Colonic mucosa (tissue), 4 donors: ENCODE results near the gene UFSP2. TPM values are rescaled to one million over a fixed set of nuclear protein-coding genes. Genes with fewer than 3 reads are reported as not detected.

ENCODE experiments used
- DNase-seq: peaks from one replicate; pipeline ENCODE4 v3.0.0-alpha.2; 2020
- H3K27ac ChIP-seq: fragments of 200-600 bp; one replicate; pipeline ENCODE4 v1.8.0; 2021
- H3K27me3 ChIP-seq: fragments of 200-600 bp; one replicate; pipeline ENCODE4 v1.8.0; 2021
- H3K36me3 ChIP-seq: fragments of 200-600 bp; one replicate; pipeline ENCODE4 v1.8.0; 2021
- H3K4me1 ChIP-seq: fragments of 200-600 bp; one replicate; pipeline ENCODE4 v1.8.0; 2021; ENCODE audit warnings: mild to moderate bottlenecking
- H3K4me3 ChIP-seq: fragments of 200-600 bp; one replicate; pipeline ENCODE4 v1.8.0; 2021
- H3K9ac ChIP-seq, 2 donors: one replicate each; pipeline ENCODE4 v1.7.0; 2013; ENCODE audit warnings: control low read depth in 2 of 2, low read depth in 2 of 2, low read length in 2 of 2
- H3K9me3 ChIP-seq: fragments of 200-600 bp; one replicate; pipeline ENCODE4 v1.8.0; 2021
- intact Hi-C: fragments of 100-400 bp; cut with DNase I; formaldehyde crosslinking; loops from one replicate; pipeline ENCODE4 v1.14.1; 2022
- total RNA-seq, 2 donors: library from RNA; stranded (reverse); fragmentation: NEBNext Ultra II Directional in 1 of 2; extraction: Animal tissue kit (Norgen Biotek cat#: 25700) in 1 of 2; gene quantifications; one replicate each; pipeline ENCODE4 v1.2.1, GENCODE V29; 2021
- TF ChIP-seq, protein P1 (sequence below): fragments of 200-600 bp; IDR thresholded peaks from one replicate; pipeline ENCODE4 v1.8.0; 2022; ENCODE audit warnings: antibody characterized with exemption, mild to moderate bottlenecking
- donor health status: healthy.
- donor health status: DM: no; HTN: no; CAD: no.
- donor health status: DM: no; HTN: no; CAD: no.

UFSP2 gene
- total RNA-seq, 2 donors from 2014 or later: 22.0 to 23.5 TPM

DNA sequence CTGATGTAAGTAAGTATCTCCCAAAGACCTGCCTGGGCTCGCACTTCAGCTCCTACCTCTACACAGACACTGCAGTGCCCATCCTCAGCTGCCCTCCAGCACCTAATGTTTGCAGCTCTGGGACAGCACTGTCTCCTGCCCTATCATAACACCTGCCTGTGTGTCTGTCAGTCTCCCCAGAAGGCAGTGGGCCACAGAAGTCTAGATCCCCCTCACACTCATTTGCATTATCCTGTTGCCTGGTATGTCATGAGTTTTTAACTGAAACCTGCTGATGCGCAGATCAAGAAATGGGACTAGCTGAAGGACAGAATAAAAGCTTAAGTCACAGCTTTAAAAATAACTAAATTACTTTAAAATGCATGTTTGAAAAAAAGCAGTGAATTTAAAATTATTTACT, 73.0 kb downstream of the UFSP2 start:
- DNase-seq: no peak
- no peak overlapping the region for H3K4me3 ChIP-seq
- no peaks in the 10 kb centered on the region for H3K9me3 ChIP-seq
- intact Hi-C loops: no loop called here
- H3K9ac ChIP-seq: no peak overlapping the region
- H3K27ac ChIP-seq: no peak overlapping the region
- H3K4me1 ChIP-seq: no peaks in the 10 kb centered on the region
- TF ChIP-seq, protein P1, sequence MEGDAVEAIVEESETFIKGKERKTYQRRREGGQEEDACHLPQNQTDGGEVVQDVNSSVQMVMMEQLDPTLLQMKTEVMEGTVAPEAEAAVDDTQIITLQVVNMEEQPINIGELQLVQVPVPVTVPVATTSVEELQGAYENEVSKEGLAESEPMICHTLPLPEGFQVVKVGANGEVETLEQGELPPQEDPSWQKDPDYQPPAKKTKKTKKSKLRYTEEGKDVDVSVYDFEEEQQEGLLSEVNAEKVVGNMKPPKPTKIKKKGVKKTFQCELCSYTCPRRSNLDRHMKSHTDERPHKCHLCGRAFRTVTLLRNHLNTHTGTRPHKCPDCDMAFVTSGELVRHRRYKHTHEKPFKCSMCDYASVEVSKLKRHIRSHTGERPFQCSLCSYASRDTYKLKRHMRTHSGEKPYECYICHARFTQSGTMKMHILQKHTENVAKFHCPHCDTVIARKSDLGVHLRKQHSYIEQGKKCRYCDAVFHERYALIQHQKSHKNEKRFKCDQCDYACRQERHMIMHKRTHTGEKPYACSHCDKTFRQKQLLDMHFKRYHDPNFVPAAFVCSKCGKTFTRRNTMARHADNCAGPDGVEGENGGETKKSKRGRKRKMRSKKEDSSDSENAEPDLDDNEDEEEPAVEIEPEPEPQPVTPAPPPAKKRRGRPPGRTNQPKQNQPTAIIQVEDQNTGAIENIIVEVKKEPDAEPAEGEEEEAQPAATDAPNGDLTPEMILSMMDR: no peak
- no peaks in the 10 kb centered on the region for H3K27me3 ChIP-seq
- no peaks in the 10 kb centered on the region for H3K36me3 ChIP-seq

DNA sequence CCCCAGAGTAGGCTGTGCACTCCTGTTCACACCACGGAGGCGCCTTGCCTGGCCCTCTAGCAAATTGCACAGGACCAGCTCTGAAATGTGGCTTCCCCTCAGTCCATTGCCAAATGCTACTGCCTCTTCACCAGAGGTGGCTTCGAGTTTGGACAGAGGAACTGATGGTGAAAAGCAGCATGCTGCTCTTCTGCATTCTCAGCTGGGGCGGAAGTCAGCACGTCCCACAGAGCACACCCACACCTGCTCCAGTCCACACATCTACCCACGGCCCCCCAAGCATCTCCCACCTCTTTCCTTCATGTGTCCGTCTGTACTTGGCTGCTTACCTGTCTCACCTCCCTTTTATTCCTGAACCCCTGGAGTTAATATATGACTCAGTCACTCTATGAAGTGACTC, 73.6 kb downstream of the UFSP2 start:
- no peaks in the 10 kb centered on the region for H3K27me3 ChIP-seq
- no peaks in the 10 kb centered on the region for H3K36me3 ChIP-seq
- H3K4me1 ChIP-seq: no peaks in the 10 kb centered on the region
- intact Hi-C loops: no loop called here
- H3K4me3 ChIP-seq: no peak overlapping the region
- H3K27ac ChIP-seq: no peak overlapping the region
- DNase-seq: no peak
- TF ChIP-seq, protein P1: no peak
- H3K9me3 ChIP-seq: no peaks in the 10 kb centered on the region
- no peak overlapping the region for H3K9ac ChIP-seq

DNA sequence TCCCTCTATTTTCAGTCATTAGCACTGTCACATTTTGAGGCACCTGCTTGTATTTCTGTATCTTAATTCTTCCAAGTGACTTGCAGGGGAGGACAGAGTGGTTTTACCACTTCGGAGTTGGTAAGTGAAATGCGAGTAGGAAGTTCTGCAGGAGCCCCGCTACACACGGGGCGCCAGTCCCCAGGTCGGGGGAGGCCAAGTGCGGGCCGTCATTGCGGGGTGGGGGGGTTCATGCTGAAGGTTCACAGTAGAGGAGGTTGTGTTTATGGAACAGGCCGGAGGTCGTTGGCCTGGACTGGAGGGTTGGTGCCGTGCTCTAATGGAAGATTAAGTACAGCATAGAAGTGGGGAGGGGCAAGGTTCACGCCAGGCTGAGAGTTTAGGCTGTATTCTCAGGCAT, 74.1 kb downstream of the UFSP2 start:
- H3K27me3 ChIP-seq: no peaks in the 10 kb centered on the region
- H3K27ac ChIP-seq: no peak overlapping the region
- no peak overlapping the region for H3K4me3 ChIP-seq
- H3K36me3 ChIP-seq: no peaks in the 10 kb centered on the region
- DNase-seq: no peak
- H3K9ac ChIP-seq: no peak overlapping the region
- H3K4me1 ChIP-seq: no peaks in the 10 kb centered on the region
- intact Hi-C loops: no loop called here
- TF ChIP-seq, protein P1: no peak
- H3K9me3 ChIP-seq: no peaks in the 10 kb centered on the region

Other genes with a start within 250 kb of the UFSP2 start
- gene CFAP97, start 222.0 kb downstream of the UFSP2 start, total RNA-seq: 10 to 100 TPM; 12.2 to 22.4 TPM
- gene SNX25, start 216.4 kb downstream of the UFSP2 start, total RNA-seq: 10 to 100 TPM; 13.3 to 30.6 TPM
- under 1 TPM; 0.30 to 0.42 TPM for gene LRP2BP, start 30.0 kb downstream of the UFSP2 start, total RNA-seq
- 10 to 100 TPM; 12.7 to 17.3 TPM for gene ANKRD37, start 29.1 kb downstream of the UFSP2 start, total RNA-seq
- gene CCDC110, start 45.8 kb upstream of the UFSP2 start, total RNA-seq: 1 to 10 TPM; 3.6 TPM
- 10 to 100 TPM in 1 of 2 donors, 1 to 10 TPM in 1; 5.0 to 34.9 TPM for gene PDLIM3, start 109.5 kb upstream of the UFSP2 start, total RNA-seq